Right forelimb (tissue), 1 donor: Measurements from ENCODE around the gene TTC28.
"Not testable (repeated sequence)": the region's sequence is repeated elsewhere in the genome, so short reads cannot be mapped to it uniquely, and the experiment has no call there.

ENCODE experiments used
- DNase-seq: peaks from one replicate; pipeline ENCODE4 v3.0.0-alpha.2; 2018

The TTC28 gene

GRCh38 chr22:28553108-28553866, 126.4 kb downstream of the TTC28 start:
- not testable (repeated sequence) for DNase-seq

- DNase-seq = no peak
Observed at GRCh38 chr22:28548406-28548805, 131.2 kb downstream of the TTC28 start.

GRCh38 chr22:28547132-28547842, 132.4 kb downstream of the TTC28 start:
- no peak for DNase-seq

GRCh38 chr22:28544431-28544868, 135.2 kb downstream of the TTC28 start:
- DNase-seq = no peak

- DNase-seq = no peak
Observed at GRCh38 chr22:28542980-28543621, 136.5 kb downstream of the TTC28 start.

GRCh38 chr22:28541137-28541536, 138.5 kb downstream of the TTC28 start:
- DNase-seq = no peak

- DNase-seq = no peak
Observed at GRCh38 chr22:28538922-28539321, 140.7 kb downstream of the TTC28 start.

- not testable (repeated sequence) for DNase-seq
Observed at GRCh38 chr22:28530565-28530964, 149.1 kb downstream of the TTC28 start.

- not testable (repeated sequence) for DNase-seq
Observed at GRCh38 chr22:28529144-28529543, 150.5 kb downstream of the TTC28 start.

GRCh38 chr22:28521451-28521850, 158.2 kb downstream of the TTC28 start:
- DNase-seq = no peak

- no peak for DNase-seq
Observed at GRCh38 chr22:28514321-28514821, 165.3 kb downstream of the TTC28 start.

- DNase-seq = not testable (repeated sequence)
Observed at GRCh38 chr22:28512387-28512786, 167.3 kb downstream of the TTC28 start.

GRCh38 chr22:28507896-28508295, 171.7 kb downstream of the TTC28 start:
- DNase-seq = no peak

GRCh38 chr22:28506150-28506535, 173.5 kb downstream of the TTC28 start:
- DNase-seq = no peak

GRCh38 chr22:28505416-28506149, 174.1 kb downstream of the TTC28 start:
- DNase-seq = peak; percentile 54

GRCh38 chr22:28500006-28500405, 179.6 kb downstream of the TTC28 start:
- no peak for DNase-seq

GRCh38 chr22:28498044-28498443, 181.6 kb downstream of the TTC28 start:
- no peak for DNase-seq

- no peak for DNase-seq
Observed at GRCh38 chr22:28497188-28497587, 182.5 kb downstream of the TTC28 start.

- not testable (repeated sequence) for DNase-seq
Observed at GRCh38 chr22:28491289-28491688, 188.4 kb downstream of the TTC28 start.

- DNase-seq = no peak
Observed at GRCh38 chr22:28488825-28489224, 190.8 kb downstream of the TTC28 start.

- DNase-seq = no peak
Observed at GRCh38 chr22:28484662-28485061, 195.0 kb downstream of the TTC28 start.

GRCh38 chr22:28481725-28482124, 197.9 kb downstream of the TTC28 start:
- DNase-seq = no peak
